HL-60 (cell line): Measurements from ENCODE around the gene PPP1R11.

Experiments
- DNase-seq, 2 experiments: peaks; one replicate each; pipeline ENCODE4 v3.0.0-alpha.2; 2010 to 2020; ENCODE audit warnings: low read depth in 1 of 2, low spot score in 1 of 2
- H3K27ac ChIP-seq: fragments of 250-450 bp; sonication (Bioruptor Pico); replicated peaks from 2 replicates; pipeline ENCODE4 v1.5.1; 2020; ENCODE audit warnings: mild to moderate bottlenecking, moderate library complexity
- H3K27me3 ChIP-seq: fragments of 250-450 bp; sonication (Bioruptor Pico); 2 replicates; pipeline ENCODE4 v1.5.1; 2021; ENCODE audit warnings: mild to moderate bottlenecking, moderate library complexity; ENCODE audit not compliant: insufficient read depth, poor library complexity, severe bottlenecking
- H3K4me3 ChIP-seq: replicated peaks from 2 replicates; pipeline ENCODE4 v1.5.1; 2011; ENCODE audit warnings: mild to moderate bottlenecking, control low read depth, low read length; ENCODE audit not compliant: insufficient read depth
- GABPA ChIP-seq: IDR thresholded peaks from 2 replicates; pipeline ENCODE4 v1.6.1; 2012; ENCODE audit warnings: low read depth
- POLR2AphosphoS5 ChIP-seq: IDR thresholded peaks from 2 replicates; pipeline ENCODE4 v1.6.1; 2012; ENCODE audit warnings: low read depth
- SPI1 ChIP-seq: IDR thresholded peaks from 2 replicates; pipeline ENCODE4 v1.6.1; 2012; ENCODE audit warnings: low read depth, mild to moderate bottlenecking, borderline replicate concordance
- TF ChIP-seq, protein P1 (sequence below): IDR thresholded peaks from one replicate; pipeline ENCODE4 v1.5.1; 2011; ENCODE audit warnings: low read length, control low read depth, inconsistent platforms; ENCODE audit not compliant: insufficient read depth
- TF ChIP-seq, protein P2 (sequence below): IDR thresholded peaks from 2 replicates; pipeline ENCODE4 v1.6.1; 2012; ENCODE audit warnings: low read depth; ENCODE audit not compliant: insufficient replicate concordance

The PPP1R11 gene

DNA sequence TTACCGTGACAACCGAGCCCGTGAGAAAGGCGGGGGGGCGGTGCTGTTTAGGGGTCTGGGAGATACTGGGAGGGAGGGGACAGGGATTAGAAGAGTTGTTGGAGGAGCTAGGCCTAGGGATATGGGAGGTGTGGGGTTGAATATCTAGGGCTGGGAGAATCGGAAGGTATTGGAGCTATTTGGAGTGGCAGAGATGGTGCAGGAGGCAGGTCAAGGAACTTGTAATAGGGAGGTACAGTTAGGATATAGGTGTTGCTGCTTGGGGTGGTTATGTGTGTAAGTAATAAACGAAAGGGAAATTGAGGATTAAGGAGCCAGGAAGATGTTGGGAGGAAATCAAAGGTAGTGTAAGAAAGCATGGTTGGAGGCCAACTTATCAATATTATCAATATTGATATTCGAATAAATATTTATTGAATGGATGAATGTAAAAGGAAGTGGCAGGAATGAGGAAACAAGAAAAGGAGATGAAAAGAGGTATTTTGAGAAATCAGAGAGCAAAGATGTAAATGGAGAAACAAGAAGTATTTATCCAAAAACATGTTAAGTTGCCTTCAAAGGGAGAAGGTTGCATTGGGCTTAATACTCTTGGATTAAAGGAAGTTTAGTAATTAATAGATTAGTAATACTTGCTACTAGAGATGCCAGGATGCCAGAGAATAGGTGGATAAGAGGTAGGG, 602 bp downstream of the PPP1R11 start:
- Histone ChIP-seq H3K4me3 (peak overlapping the region; percentile 81), H3K27me3 (no peaks in the 10 kb centered on the region), H3K27ac (peak overlapping the region; percentile 74)
- DNase-seq, result no peak
- no peak for TF ChIP-seq GABPA
- TF ChIP-seq POLR2AphosphoS5, result no peak
- TF ChIP-seq SPI1, result no peak
- TF ChIP-seq, protein P1, sequence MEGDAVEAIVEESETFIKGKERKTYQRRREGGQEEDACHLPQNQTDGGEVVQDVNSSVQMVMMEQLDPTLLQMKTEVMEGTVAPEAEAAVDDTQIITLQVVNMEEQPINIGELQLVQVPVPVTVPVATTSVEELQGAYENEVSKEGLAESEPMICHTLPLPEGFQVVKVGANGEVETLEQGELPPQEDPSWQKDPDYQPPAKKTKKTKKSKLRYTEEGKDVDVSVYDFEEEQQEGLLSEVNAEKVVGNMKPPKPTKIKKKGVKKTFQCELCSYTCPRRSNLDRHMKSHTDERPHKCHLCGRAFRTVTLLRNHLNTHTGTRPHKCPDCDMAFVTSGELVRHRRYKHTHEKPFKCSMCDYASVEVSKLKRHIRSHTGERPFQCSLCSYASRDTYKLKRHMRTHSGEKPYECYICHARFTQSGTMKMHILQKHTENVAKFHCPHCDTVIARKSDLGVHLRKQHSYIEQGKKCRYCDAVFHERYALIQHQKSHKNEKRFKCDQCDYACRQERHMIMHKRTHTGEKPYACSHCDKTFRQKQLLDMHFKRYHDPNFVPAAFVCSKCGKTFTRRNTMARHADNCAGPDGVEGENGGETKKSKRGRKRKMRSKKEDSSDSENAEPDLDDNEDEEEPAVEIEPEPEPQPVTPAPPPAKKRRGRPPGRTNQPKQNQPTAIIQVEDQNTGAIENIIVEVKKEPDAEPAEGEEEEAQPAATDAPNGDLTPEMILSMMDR, result no peak
- TF ChIP-seq, protein P2, sequence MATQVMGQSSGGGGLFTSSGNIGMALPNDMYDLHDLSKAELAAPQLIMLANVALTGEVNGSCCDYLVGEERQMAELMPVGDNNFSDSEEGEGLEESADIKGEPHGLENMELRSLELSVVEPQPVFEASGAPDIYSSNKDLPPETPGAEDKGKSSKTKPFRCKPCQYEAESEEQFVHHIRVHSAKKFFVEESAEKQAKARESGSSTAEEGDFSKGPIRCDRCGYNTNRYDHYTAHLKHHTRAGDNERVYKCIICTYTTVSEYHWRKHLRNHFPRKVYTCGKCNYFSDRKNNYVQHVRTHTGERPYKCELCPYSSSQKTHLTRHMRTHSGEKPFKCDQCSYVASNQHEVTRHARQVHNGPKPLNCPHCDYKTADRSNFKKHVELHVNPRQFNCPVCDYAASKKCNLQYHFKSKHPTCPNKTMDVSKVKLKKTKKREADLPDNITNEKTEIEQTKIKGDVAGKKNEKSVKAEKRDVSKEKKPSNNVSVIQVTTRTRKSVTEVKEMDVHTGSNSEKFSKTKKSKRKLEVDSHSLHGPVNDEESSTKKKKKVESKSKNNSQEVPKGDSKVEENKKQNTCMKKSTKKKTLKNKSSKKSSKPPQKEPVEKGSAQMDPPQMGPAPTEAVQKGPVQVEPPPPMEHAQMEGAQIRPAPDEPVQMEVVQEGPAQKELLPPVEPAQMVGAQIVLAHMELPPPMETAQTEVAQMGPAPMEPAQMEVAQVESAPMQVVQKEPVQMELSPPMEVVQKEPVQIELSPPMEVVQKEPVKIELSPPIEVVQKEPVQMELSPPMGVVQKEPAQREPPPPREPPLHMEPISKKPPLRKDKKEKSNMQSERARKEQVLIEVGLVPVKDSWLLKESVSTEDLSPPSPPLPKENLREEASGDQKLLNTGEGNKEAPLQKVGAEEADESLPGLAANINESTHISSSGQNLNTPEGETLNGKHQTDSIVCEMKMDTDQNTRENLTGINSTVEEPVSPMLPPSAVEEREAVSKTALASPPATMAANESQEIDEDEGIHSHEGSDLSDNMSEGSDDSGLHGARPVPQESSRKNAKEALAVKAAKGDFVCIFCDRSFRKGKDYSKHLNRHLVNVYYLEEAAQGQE, result no peak

DNA sequence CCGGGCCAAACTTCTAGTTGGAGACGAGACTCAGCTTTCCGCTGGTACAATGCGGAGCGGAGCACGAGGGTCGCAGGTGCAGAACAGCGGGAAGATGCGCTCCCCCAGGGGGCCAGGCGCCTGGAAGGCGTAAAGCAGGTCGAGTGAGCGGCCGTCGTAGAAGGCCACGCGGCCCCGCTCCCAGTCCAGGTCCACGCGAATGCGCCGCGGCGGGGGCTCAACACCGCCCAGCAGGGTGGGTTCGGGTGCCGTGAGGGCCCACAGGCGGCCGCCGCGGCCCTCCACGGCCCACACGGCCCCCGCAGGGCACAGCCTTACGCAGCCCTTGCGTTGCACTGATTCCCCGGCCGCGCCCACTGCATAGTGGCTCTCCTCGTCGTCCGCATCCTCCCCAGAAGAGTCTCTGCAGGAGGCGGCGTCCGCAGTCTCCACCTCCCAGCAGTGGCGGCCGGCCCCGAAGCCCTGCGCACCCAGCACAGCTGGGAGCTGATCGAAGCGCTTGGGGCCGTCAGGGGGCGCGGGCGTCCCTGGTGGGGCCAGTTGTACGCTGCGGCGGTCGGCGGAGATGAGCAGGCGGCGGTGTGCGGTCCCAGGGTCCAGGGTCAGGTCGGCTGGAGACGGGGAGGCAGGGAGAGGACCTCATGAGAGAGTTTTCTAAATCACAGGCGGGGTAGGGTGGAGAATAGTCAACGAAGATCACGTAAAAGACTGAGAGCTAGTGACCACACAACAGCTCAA, 4.3 kb downstream of the PPP1R11 start:
- TF ChIP-seq GABPA (no peak), SPI1 (no peak), POLR2AphosphoS5 (no peak)
- TF ChIP-seq, protein P1, result no peak
- TF ChIP-seq, protein P2, result no peak
- no peak overlapping the region for H3K27ac ChIP-seq
- H3K4me3 ChIP-seq, result no peak overlapping the region
- no peak for DNase-seq
- H3K27me3 ChIP-seq, result peaks cover 25% of the 10 kb centered on the region

DNA sequence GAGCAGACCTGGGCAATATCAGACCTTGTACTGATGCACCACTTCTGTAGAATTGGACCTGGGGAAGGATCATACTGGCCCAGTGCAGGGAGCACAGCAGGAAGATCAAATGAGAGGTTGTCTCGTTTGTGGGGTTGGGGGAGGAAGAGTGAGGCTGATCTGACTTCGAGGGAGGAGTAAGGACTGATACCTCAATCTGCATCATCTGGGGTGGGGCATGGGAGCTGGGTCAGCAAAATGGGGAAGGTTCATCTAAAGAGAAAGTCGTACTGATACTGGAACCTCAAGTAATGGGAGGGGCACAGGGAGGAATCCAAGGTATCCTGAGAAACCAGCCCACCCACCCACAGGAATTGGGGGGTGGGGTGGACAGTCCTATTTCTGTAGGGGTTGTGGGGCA, 4.9 kb downstream of the PPP1R11 start:
- no peak for DNase-seq
- Histone ChIP-seq H3K27me3 (peaks cover 30% of the 10 kb centered on the region), H3K4me3 (no peak overlapping the region), H3K27ac (no peak overlapping the region)
- no peak for TF ChIP-seq SPI1
- TF ChIP-seq, protein P1, result no peak
- TF ChIP-seq GABPA, result no peak
- TF ChIP-seq, protein P2, result no peak
- no peak for TF ChIP-seq POLR2AphosphoS5
